ENCODE measurements around the gene P4HTM. TPM values are rescaled to one million over a fixed set of nuclear protein-coding genes. Genes with fewer than 3 reads are reported as not detected.

P4HTM gene
- total RNA-seq, 4 donors from 2014 or later, result 76.4 to 99.0 (median 88.8) TPM

GRCh38 chr3:49017971-49018706 is 28.1 kb downstream of the P4HTM start, which contains the start of gene DALRD3:
Gene DALRD3 (minus strand): TSS chr3:49018580. CDS start chr3:49018564, 16 bp downstream.
- Histone ChIP-seq H3K27me3 (no peaks in the 10 kb centered on the region), H3K9me3 (no peaks in the 10 kb centered on the region), H3K4me1 (peaks cover 0 to 46% (median 31%) of the 10 kb centered on the region in 4 donors), H3K36me3 (peaks cover 0 to 40% (median 7%) of the 10 kb centered on the region in 3 donors), H3K27ac (peak within 1 kb of the TSS; percentile 32 to 100 (median 88)), H3K4me3 (peak within 1 kb of the TSS; percentile 69 to 96 (median 70))
- peak in 1 of 2 donors; percentile 82 for TF ChIP-seq EP300 (IDR thresholded peaks at IDR 0.05)
- TF ChIP-seq CTCF (IDR thresholded peaks at IDR 0.05), result no peak
- TF ChIP-seq POLR2A (IDR thresholded peaks at IDR 0.05), result peak; percentile 41 to 55
- peak; percentile 51 to 60 for DNase-seq (ENCODE audit: low spot score in 2 of 2)
- whole genome bisulfite sequencing, 2 donors, result 0 to 1% methylated on average over 37 to 52 of the region's 85 CpGs

GRCh38 chr3:49018707-49019006 is 28.6 kb downstream of the P4HTM start:
- TF ChIP-seq CTCF (IDR thresholded peaks at IDR 0.05), result no peak
- TF ChIP-seq POLR2A (IDR thresholded peaks at IDR 0.05), result no peak
- Histone ChIP-seq H3K4me1 (peaks cover 0 to 47% (median 34%) of the 10 kb centered on the region in 4 donors), H3K27ac (peak overlapping the region; percentile 32 to 89 (median 86)), H3K27me3 (no peaks in the 10 kb centered on the region), H3K4me3 (peak overlapping the region; percentile 69 to 96 (median 70)), H3K36me3 (peaks cover 0 to 40% (median 7%) of the 10 kb centered on the region in 3 donors), H3K9me3 (no peaks in the 10 kb centered on the region)
- WGBS, 2 donors, result 2% methylated on average over 18 of the region's 18 CpGs
- DNase-seq (ENCODE audit: low spot score in 2 of 2), result no peak

GRCh38 chr3:49019941-49020329 is 29.9 kb downstream of the P4HTM start:
- Histone ChIP-seq H3K4me3 (peak overlapping the region; percentile 69 to 92 (median 89)), H3K9me3 (no peaks in the 10 kb centered on the region), H3K27me3 (no peaks in the 10 kb centered on the region), H3K4me1 (peaks cover 0 to 54% (median 34%) of the 10 kb centered on the region in 4 donors), H3K36me3 (peaks cover 0 to 40% (median 11%) of the 10 kb centered on the region in 3 donors), H3K27ac (peak overlapping the region in 3 of 4 donors; percentile 99 to 100 (median 100))
- DNase-seq (ENCODE audit: low spot score in 2 of 2), result no peak
- TF ChIP-seq CTCF (IDR thresholded peaks at IDR 0.05) (no peak), EP300 (IDR thresholded peaks at IDR 0.05) (no peak), POLR2A (IDR thresholded peaks at IDR 0.05) (no peak)
- 59 to 68% methylated on average over 12 of the region's 12 CpGs for WGBS, 2 donors

GRCh38 chr3:49020330-49021212 is 30.5 kb downstream of the P4HTM start:
- H3K4me3 ChIP-seq, result peak overlapping the region; percentile 69 to 92 (median 89)
- TF ChIP-seq POLR2A (IDR thresholded peaks at IDR 0.05) (no peak), CTCF (IDR thresholded peaks at IDR 0.05) (no peak), EP300 (IDR thresholded peaks at IDR 0.05) (no peak)
- DNase-seq (ENCODE audit: low spot score in 2 of 2), result no peak
- H3K9me3 ChIP-seq, result no peaks in the 10 kb centered on the region
- WGBS, 2 donors, result 1 to 2% methylated on average over 38 to 40 of the region's 51 CpGs
- peak overlapping the region; percentile 96 to 100 (median 100) for H3K27ac ChIP-seq
- H3K27me3 ChIP-seq, result no peaks in the 10 kb centered on the region
- peaks cover 0 to 61% (median 34%) of the 10 kb centered on the region in 4 donors for H3K4me1 ChIP-seq
- peaks cover 0 to 40% (median 8%) of the 10 kb centered on the region in 3 donors for H3K36me3 ChIP-seq
